ENCODE measurements around the gene BIN1.

Gene BIN1

DNA sequence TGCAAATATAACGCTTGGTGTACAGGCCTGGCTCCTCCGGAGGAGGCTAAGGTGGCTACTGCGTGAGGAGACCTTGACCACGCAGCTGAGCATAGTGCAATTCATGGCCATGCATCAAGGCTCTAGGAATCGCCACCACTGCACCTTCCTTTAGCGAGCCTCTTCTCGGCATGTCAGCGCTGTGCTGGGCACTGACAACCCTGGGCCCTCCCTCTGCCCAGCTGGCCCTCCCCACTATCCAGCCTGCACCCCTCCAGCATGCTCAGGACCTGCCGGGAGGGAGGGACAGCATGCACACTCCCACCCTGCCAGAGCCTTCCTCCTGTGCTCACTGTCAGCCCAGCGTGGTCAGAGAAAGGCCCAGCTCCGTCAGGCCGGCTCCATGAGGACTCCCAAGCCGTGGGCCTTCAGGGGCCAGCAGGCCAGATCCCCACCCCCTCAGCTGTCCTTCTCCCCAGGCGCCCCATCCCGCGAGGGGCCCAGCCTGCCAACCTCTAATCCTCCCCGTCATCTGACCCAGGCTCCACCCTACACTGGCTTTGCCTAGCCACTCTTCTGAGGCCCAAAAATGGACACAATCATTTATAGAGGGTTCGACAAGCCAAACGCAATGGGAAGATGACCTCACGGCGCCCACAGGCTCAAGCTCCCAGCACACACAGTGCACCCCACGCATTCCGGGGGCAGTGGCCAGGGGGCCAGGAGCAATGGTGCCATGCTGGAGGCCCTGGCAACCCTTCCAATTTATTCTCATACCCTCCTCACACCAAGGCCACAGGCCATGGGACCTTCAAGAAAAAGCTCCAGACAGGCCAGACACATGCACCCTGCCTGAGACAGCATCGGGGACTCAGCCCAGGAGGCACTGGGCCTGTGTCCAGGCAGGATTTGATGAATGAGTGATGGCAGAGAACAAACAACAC lies 3.5 kb downstream of the BIN1 start:
- DNase-seq = no peak

- no peak for DNase-seq
Measured at GRCh38 chr2:127102521-127103242, 4.3 kb downstream of the BIN1 start.

DNA sequence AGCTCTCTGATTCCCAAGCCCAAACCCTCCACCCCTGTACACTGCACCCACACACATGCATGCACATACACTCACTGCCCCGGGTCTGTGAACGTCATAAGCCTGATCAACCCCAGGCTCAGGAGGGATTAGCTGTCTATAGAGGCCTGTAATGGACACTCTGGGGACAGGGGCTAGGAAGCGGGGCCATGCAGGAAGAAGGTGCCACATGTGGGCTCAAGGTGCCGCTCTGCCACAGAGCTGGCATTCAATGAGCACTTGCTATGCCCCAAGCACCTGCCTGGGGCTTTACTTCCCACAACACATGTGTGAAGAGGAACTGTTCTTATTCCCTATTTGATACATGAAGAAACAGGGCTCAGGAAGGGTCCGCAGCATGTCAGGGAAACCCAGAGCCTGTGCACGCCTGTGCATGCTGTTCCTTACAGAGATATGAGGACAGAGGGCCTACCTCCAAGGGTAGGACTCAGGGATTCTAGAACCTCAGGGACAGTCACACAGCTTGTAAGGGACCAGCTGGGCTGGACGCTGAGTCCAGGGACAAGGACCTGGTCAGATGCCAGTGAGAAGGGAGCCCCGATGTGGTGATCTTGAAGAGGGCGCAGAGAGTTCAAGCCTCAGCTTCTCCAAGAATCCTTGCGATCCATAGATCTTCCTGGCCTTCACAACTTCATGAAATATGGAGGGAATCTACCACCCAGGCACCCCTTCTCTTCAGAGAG lies 5.0 kb downstream of the BIN1 start:
- no peak for DNase-seq

DNA sequence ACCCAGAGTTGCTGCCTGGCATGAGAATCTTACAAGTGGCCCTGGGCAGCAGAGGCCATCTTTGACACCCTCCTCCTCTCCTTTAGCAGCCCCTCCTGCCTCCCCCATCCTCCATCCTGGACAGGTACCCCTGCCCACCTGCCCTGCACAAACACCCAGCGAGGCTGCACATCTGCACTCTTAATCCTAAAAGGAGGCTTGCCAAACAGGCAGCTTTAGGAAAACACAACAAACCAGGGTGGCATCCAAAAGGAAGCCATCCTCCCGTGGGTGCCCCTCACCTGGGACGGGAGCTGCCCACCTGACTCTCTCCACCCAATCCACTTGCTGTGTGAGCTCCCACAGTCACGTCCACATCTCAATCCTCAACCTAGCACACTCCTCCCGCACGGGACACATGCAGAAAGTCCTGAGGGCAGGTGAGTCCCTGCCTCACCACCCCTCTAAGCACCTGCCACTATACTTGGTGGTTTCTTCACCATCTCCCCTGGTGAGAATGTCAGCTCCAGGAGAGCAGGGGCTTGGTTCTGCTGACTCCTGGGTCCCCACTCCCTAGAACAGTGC lies 5.8 kb downstream of the BIN1 start:
- no peak for DNase-seq

DNA sequence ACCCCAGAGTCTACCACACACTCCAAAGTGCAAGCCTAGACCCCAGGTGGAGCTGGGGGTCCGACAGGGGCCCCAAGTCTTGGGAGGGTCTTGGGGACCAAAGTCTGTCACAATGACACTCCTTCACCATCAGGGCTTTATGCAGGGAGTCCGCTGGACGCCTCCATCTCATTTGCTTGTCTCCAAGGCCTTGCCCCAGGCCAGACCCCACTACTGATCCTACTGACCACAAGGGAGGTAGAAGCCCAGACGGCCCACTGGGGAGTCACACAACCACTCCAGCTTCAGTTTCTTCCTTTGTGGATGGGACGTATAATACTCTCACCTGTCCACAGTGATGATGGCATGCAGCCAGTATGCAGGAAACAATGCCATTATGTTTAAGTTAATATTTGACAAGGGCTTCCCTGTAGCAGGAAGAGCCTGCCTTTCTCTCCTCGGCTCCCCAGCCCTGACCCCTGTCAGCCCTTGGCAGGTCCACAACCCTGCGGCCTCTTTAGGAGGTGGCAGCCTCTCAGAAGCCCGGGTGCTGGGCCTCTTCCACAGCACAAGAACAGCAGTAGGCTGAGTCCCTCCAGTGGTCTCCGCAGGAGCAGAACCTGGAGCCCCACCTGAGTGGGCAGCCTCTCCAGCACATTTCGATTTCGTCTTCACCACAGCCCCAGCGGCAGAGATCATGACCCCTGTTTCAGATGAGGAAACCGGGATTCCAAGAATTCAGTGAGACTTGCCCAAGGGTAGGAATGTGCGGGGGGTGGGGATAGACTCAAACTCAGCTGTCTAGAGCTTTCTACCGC lies 6.5 kb downstream of the BIN1 start:
- no peak for DNase-seq

GRCh38 chr2:127098711-127099110 lies 8.2 kb downstream of the BIN1 start:
- no peak for DNase-seq

GRCh38 chr2:127097841-127098651 lies 8.9 kb downstream of the BIN1 start:
- no peak for DNase-seq

DNA sequence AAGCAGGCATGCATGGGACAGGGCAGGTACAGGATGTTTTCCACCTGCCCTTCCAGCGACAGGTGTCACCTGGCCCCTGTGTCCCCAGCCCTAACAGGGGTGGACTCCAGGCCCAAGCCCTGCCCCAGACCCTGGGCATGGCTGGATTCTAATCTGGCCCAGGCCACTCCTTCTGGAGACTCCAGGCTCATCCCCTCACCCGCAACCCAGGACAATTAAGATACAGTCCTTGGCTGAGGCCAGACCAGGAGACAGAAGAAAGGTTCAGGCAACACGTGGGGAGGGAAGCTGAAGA lies 9.5 kb downstream of the BIN1 start:
- DNase-seq = no peak

DNA sequence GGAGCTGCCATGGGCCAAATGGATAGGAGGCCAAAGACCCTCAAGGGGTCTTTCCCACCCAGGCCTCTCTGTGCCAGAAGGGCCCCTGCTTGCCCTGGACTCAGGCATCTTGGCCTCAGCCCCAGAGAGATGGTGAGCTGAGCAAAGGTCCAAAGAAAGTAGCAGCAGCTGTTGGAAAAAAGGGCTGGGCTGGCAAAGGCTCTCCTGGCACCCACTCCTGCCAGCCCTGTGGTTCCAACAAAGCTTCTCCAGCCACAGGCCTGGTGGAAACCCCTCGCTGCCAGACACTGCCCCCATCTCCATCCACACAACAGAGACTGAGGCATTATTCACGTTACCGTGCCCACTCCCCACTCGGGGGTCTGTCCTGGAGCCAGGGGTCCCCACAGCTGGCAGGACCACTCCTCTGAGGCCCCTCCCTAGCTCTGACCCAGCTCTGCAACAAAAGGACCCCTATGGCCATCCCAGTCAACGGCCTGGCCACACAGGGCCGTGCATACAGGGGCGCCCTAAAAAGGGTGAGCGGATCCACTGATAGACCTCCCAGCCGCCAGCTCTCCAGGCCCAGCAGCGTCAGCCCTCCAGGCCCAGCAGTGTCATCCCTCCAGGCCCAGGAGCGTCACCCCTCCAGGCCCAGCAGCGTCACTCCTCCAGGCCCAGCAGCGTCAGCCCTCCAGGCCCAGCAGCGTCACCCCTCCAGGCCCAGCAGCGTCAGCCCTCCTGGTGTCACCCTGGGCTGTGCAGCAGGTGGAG lies 10.1 kb downstream of the BIN1 start:
- no peak for DNase-seq

DNA sequence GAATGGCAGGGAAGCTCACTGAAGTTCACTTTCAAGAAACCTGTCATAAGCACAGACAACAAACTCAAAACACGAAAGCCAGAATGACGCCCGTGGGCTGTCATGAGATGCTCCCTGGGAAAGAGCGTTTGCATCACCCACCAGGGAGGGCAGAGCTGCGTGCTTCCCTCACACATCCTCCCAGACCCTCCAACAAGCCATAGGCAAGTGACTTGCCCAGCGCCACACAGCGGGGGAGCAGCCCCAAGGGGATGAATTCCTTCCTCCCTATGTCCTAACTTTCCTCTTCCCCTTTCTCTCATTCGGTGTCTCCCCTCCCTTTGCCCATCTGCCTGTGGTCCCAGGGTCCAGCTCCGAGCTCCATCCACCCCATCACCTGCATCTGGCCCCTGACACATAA lies 10.7 kb downstream of the BIN1 start:
- DNase-seq = no peak

DNA sequence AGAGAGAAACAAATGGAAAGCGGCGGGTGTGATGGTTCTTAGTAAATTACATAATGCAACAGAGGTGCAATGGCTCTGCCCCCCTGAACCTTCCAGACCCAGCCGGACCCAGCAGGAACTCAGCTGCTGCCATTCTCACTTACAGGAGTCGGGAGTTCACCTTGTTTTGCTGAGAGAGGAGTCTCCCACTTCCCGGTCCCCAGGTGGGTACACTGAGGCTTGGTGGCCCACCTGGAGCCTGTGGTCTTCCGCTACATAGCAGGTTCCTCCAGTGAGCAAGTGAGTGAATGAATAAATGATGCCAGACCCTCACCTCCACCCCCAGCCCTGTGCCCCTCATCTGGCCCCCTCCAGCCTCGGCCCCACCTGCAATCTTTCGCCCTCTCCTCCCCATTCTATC lies 11.2 kb downstream of the BIN1 start:
- no peak for DNase-seq

DNA sequence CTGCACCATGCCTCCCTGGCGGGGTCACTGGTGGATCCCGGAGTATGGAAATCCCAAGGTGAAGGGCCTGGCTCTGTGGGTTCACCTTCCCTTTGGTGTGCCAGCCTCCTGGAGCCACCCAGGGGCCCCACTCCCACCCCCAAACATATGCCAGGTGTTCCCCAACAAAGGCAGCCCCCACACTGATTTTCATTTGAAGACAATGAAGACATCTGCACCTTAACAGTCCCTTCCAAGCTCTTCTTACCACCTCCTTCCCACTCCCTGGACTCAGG lies 11.7 kb downstream of the BIN1 start:
- DNase-seq = no peak

DNA sequence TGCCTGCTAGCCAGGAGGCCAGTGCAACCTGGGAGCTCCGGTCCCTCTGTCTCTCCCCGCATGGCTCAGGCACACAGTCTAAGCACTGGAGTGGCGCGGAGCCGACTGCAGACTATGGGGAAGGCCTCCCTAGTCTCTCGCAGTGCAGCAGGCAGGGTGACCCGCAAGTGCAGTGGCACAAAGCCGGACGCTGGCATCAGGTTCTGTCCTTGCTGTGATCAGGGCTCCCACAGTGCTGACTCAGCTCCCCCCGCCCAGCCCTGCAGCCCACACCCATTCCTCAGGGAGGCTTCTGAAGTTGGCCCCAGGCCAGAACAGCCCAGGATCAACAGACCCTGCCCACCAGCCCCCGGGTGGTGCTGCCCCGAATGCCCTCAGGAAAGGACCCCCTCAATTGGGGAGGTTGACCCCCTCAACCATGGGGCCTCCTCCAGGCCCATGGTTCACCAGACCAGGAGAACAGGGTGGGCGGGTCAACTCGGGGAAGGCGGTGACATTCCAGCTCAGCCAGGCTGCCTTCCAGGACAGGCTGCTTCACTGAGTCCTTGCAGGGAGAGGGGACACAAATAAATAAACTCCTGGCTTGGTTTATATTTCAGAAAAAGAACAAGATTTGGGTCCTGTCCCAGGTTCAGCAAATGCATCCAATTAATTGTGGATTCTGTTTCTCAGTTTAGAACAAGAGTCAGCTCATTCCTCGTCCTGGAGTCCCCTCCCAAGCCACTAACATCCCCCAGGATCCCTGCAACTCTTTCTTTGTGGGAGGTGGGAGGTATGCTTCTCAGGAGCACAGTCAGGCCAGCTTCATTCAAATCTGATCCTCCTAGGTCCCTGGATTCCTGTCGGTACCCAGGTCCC lies 12.2 kb downstream of the BIN1 start:
- DNase-seq = no peak

DNA sequence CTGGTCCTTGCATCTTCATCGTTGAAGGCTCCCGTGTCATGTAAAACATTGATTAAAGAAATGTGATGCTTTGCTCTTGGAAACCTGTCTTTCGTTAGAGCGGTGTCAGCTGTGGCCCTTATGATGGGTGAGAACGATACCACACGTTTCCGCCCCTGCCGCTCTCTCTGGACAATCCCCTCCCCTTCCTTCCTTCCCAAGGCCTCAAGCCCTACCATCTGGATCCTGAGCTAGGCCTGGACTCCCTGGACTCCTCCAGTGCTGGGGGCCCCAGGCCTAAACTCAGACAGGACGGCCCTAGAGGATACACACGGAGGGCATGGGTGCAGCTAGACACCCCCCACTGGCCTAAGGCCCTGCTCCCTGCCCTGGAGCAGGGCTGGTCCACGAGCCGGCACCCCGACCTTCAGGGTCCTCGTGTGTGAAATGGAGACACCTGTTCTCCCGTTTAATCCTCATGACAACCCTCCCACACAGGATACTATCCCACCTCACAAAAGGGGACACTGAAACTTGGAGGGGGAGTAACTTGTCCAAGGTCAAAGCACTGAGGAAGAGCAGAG lies 13.2 kb downstream of the BIN1 start:
- no peak for DNase-seq

GRCh38 chr2:127092901-127093516 lies 13.9 kb downstream of the BIN1 start:
- no peak for DNase-seq

GRCh38 chr2:127092306-127092705 lies 14.6 kb downstream of the BIN1 start:
- no peak for DNase-seq

DNA sequence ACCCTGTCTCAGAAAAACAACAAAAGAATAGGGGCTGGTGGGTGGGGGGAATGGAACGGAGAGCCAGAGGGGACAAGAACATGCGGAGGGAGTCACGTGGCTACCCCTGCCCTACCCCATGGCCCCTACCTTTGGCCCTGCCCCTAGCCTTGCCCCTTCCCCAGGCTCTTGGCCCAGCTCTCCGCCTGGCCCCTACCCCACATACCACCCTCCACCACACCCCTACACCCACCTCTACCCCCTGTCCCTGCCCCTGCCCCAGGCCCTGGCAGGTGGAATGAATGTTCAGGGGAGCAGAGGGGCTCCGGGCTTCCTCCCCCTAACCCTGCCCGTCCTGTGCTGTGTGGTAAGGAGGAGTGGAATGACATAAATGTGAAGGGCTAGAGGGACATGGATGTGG lies 15.1 kb downstream of the BIN1 start:
- DNase-seq = no peak

DNA sequence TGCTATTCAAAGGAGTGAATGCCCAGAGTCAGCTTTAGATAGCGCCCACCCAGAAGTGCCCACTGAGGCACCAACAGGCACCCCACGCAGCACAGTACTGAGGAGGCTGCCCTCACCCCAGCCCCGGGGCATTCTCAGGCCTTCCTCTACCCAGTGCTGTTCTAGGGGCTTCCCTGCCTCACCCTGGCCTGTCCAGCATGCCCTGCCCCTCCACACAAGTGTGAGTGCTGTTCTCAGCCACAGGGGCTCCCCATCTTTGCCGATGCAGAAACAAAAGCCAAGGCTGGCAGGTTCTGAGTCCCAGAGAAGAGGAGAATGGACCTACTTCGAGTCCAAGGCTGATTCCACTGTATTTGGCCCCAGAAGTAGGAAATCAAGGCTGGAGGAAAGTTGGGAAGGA lies 15.8 kb downstream of the BIN1 start:
- no peak for DNase-seq
